SK-N-SH treated with all-trans-retinoic acid at 6 μM for 48 hours (cell line): ENCODE results near the gene SLCO1A2.

Experiments used
- ATAC-seq: fragments of 200-7000 bp; cut with Tn5 transposase; 3 replicates; pipeline ENCODE4 v1.9.1; 2020; ENCODE audit warnings: mild to moderate bottlenecking, moderate library complexity
- ARNTL ChIP-seq: fragments of 450-650 bp; formaldehyde crosslinking; IDR thresholded peaks from 2 replicates; pipeline ENCODE4 v1.5.0; 2020; ENCODE audit warnings: low read depth, mild to moderate bottlenecking, moderate library complexity, borderline replicate concordance
- BACH2 ChIP-seq: fragments of 250-450 bp; sonication (Bioruptor Pico); IDR thresholded peaks from 2 replicates; pipeline ENCODE4 v1.9.0; 2021; ENCODE audit warnings: mild to moderate bottlenecking, borderline replicate concordance
- CSDC2 ChIP-seq: fragments of 250-450 bp; sonication (Bioruptor Pico); IDR thresholded peaks from 2 replicates; pipeline ENCODE4 v1.5.0; 2020; ENCODE audit warnings: mild to moderate bottlenecking, moderate library complexity
- ESRRG ChIP-seq: fragments of 250-450 bp; sonication (Bioruptor Pico); IDR thresholded peaks from 2 replicates; pipeline ENCODE4 v1.6.1; 2021; ENCODE audit warnings: mild to moderate bottlenecking
- GLIS3 ChIP-seq: fragments of 250-450 bp; sonication (Bioruptor Pico); IDR thresholded peaks from 2 replicates; pipeline ENCODE4 v1.5.0; 2020; ENCODE audit warnings: mild to moderate bottlenecking, moderate library complexity
- ISL1 ChIP-seq: fragments of 250-450 bp; sonication (Bioruptor Pico); IDR thresholded peaks from 2 replicates; pipeline ENCODE4 v2.1.2; 2022; ENCODE audit warnings: mild to moderate bottlenecking, moderate library complexity
- OSR1 ChIP-seq: fragments of 250-450 bp; sonication (Bioruptor Pico); IDR thresholded peaks from 2 replicates; pipeline ENCODE4 v1.8.0; 2022; ENCODE audit warnings: moderate library complexity, mild to moderate bottlenecking, inconsistent platforms
- POU6F1 ChIP-seq: fragments of 250-450 bp; sonication (Bioruptor Pico); IDR thresholded peaks from 2 replicates; pipeline ENCODE4 v1.8.0; 2021; ENCODE audit warnings: low read depth, mild to moderate bottlenecking, moderate library complexity, borderline replicate concordance
- PPARA ChIP-seq: fragments of 250-450 bp; sonication (Bioruptor Pico); IDR thresholded peaks from 2 replicates; pipeline ENCODE4 v1.5.0; 2020; ENCODE audit warnings: mild to moderate bottlenecking, borderline replicate concordance
- SNAI2 ChIP-seq: fragments of 250-450 bp; sonication (Bioruptor Pico); IDR thresholded peaks from 2 replicates; pipeline ENCODE4 v1.5.0; 2020; ENCODE audit warnings: mild to moderate bottlenecking, moderate library complexity
- TCF4 ChIP-seq: fragments of 250-450 bp; sonication (Bioruptor Pico); IDR thresholded peaks from 2 replicates; pipeline ENCODE4 v1.8.0; 2021; ENCODE audit warnings: mild to moderate bottlenecking, moderate library complexity, borderline replicate concordance
- TOX ChIP-seq: fragments of 250-450 bp; sonication (Bioruptor Pico); IDR thresholded peaks from 2 replicates; pipeline ENCODE4 v1.8.0; 2021; ENCODE audit warnings: mild to moderate bottlenecking, moderate library complexity, borderline replicate concordance
- ZC3H10 ChIP-seq: fragments of 250-450 bp; sonication (Bioruptor Pico); IDR thresholded peaks from 2 replicates; pipeline ENCODE4 v1.5.1; 2021; ENCODE audit warnings: mild to moderate bottlenecking, moderate library complexity
- ZFP3 ChIP-seq: fragments of 250-450 bp; sonication (Bioruptor Pico); IDR thresholded peaks from 2 replicates; pipeline ENCODE4 v1.5.0; 2020; ENCODE audit warnings: mild to moderate bottlenecking, moderate library complexity
- ZFP30 ChIP-seq: fragments of 450-650 bp; formaldehyde crosslinking; IDR thresholded peaks from 2 replicates; pipeline ENCODE4 v1.5.0; 2022; ENCODE audit warnings: mild to moderate bottlenecking, moderate library complexity
- ZNF565 ChIP-seq: fragments of 450-650 bp; formaldehyde crosslinking; conservative IDR thresholded peaks from 2 replicates; pipeline ENCODE4 v1.5.0; 2020; ENCODE audit warnings: low read depth, mild to moderate bottlenecking, moderate library complexity
- ZNF70 ChIP-seq: fragments of 450-650 bp; formaldehyde crosslinking; IDR thresholded peaks from 2 replicates; pipeline ENCODE4 v1.5.0; 2020; ENCODE audit warnings: mild to moderate bottlenecking, moderate library complexity
- ZNF8 ChIP-seq: fragments of 450-650 bp; formaldehyde crosslinking; IDR thresholded peaks from 2 replicates; pipeline ENCODE4 v1.5.0; 2020; ENCODE audit warnings: mild to moderate bottlenecking, moderate library complexity
- TF ChIP-seq, protein P1 (sequence below): fragments of 250-450 bp; sonication (Bioruptor Pico); IDR thresholded peaks from 2 replicates; pipeline ENCODE4 v1.5.0; 2020; ENCODE audit warnings: mild to moderate bottlenecking, moderate library complexity
- TF ChIP-seq, protein P2 (sequence below): fragments of 250-450 bp; sonication (Bioruptor Pico); IDR thresholded peaks from 2 replicates; pipeline ENCODE4 v1.5.1; 2021; ENCODE audit warnings: mild to moderate bottlenecking, moderate library complexity
- TF ChIP-seq, protein P3 (sequence below): fragments of 250-450 bp; sonication (Bioruptor Pico); IDR thresholded peaks from 2 replicates; pipeline ENCODE4 v1.5.1; 2020; ENCODE audit warnings: low read depth, mild to moderate bottlenecking, moderate library complexity

Gene SLCO1A2

GRCh38 chr12:21336656-21337055, 1.9 kb upstream of the SLCO1A2 start:
- TF ChIP-seq, protein P1, sequence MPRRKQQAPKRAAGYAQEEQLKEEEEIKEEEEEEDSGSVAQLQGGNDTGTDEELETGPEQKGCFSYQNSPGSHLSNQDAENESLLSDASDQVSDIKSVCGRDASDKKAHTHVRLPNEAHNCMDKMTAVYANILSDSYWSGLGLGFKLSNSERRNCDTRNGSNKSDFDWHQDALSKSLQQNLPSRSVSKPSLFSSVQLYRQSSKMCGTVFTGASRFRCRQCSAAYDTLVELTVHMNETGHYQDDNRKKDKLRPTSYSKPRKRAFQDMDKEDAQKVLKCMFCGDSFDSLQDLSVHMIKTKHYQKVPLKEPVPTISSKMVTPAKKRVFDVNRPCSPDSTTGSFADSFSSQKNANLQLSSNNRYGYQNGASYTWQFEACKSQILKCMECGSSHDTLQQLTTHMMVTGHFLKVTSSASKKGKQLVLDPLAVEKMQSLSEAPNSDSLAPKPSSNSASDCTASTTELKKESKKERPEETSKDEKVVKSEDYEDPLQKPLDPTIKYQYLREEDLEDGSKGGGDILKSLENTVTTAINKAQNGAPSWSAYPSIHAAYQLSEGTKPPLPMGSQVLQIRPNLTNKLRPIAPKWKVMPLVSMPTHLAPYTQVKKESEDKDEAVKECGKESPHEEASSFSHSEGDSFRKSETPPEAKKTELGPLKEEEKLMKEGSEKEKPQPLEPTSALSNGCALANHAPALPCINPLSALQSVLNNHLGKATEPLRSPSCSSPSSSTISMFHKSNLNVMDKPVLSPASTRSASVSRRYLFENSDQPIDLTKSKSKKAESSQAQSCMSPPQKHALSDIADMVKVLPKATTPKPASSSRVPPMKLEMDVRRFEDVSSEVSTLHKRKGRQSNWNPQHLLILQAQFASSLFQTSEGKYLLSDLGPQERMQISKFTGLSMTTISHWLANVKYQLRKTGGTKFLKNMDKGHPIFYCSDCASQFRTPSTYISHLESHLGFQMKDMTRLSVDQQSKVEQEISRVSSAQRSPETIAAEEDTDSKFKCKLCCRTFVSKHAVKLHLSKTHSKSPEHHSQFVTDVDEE (CRISPR knock-in tag) = no peak
- no peak for TF ChIP-seq ZC3H10
- no peak for TF ChIP-seq GLIS3 (CRISPR knock-in tag)
- no peak for TF ChIP-seq TCF4 (CRISPR knock-in tag)
- TF ChIP-seq ZNF565 (CRISPR knock-in tag) = no peak
- no peak for TF ChIP-seq ZNF8 (CRISPR knock-in tag)
- no peak for TF ChIP-seq CSDC2 (CRISPR knock-in tag)
- ATAC-seq = no peak

DNA sequence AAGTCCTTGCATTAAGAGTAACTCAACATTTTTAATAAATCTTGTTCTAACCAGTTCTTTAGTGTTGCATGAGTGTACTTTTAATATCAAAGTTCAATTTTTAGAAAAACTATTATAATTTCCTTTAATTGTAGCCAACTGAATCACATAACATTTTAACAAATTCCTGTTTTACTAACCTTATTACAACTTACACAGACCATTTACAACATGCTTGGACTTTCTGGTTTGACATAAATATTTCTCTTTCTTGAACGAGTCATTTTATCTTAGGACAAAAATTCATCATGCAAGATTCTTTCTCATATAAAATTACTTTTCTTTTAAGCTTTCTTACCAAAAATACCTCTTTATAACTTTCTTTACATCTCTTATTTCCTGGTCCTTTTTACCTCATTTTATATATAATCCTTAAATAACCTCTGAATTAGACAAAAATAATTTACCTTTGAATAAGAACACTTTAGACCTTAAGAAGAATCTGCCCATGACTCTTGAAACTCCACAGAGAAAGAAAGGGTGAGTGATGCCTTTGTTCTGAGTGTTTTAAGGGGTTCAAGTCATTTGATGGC, 3.9 kb downstream of the SLCO1A2 start:
- ATAC-seq = no peak
- TF ChIP-seq ZNF70 (CRISPR knock-in tag) = no peak
- TF ChIP-seq ISL1 (CRISPR knock-in tag) = no peak
- TF ChIP-seq ARNTL (CRISPR knock-in tag) = no peak
- TF ChIP-seq, protein P2, sequence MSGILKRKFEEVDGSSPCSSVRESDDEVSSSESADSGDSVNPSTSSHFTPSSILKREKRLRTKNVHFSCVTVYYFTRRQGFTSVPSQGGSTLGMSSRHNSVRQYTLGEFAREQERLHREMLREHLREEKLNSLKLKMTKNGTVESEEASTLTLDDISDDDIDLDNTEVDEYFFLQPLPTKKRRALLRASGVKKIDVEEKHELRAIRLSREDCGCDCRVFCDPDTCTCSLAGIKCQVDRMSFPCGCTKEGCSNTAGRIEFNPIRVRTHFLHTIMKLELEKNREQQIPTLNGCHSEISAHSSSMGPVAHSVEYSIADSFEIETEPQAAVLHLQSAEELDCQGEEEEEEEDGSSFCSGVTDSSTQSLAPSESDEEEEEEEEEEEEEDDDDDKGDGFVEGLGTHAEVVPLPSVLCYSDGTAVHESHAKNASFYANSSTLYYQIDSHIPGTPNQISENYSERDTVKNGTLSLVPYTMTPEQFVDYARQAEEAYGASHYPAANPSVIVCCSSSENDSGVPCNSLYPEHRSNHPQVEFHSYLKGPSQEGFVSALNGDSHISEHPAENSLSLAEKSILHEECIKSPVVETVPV (CRISPR knock-in tag) = no peak
- no peak for TF ChIP-seq TOX (CRISPR knock-in tag)
- no peak for TF ChIP-seq POU6F1 (CRISPR knock-in tag)
- TF ChIP-seq ZC3H10 = no peak
- TF ChIP-seq BACH2 = no peak
- no peak for TF ChIP-seq GLIS3 (CRISPR knock-in tag)
- TF ChIP-seq TCF4 (CRISPR knock-in tag) = no peak
- no peak for TF ChIP-seq OSR1 (CRISPR knock-in tag)
- no peak for TF ChIP-seq SNAI2 (CRISPR knock-in tag)
- no peak for TF ChIP-seq ESRRG
- TF ChIP-seq, all 23 proteins: peak for 0

- TF ChIP-seq ZFP30 (CRISPR knock-in tag) (no peak), ZNF8 (CRISPR knock-in tag) (no peak), ARNTL (CRISPR knock-in tag) (no peak), BACH2 (no peak)
- TF ChIP-seq, protein P1 (CRISPR knock-in tag) = no peak
- ATAC-seq = no peak
Observed at GRCh38 chr12:21328578-21328977, 6.1 kb downstream of the SLCO1A2 start.

DNA sequence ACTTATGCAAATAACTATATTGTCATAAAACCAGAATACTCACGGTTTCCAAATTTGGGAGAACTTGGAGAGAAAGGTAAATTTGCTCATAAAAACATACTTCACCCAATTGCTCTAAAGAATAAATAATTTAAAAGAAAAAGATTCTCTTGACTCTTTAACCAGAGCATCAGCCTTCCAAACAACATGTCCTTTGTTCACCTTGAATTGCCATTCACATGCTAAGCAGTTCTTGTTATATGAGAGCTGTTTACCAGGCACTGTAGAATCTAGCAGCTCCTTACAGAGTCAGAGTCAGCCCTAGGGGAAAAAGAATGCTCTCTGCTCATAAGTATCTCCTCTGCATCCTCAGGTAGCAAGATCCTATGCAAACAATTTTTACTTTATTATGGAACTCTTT, 10.2 kb downstream of the SLCO1A2 start:
- no peak for ATAC-seq
- TF ChIP-seq PPARA (CRISPR knock-in tag) = no peak
- TF ChIP-seq ZFP3 (CRISPR knock-in tag) = no peak
- TF ChIP-seq, protein P3, sequence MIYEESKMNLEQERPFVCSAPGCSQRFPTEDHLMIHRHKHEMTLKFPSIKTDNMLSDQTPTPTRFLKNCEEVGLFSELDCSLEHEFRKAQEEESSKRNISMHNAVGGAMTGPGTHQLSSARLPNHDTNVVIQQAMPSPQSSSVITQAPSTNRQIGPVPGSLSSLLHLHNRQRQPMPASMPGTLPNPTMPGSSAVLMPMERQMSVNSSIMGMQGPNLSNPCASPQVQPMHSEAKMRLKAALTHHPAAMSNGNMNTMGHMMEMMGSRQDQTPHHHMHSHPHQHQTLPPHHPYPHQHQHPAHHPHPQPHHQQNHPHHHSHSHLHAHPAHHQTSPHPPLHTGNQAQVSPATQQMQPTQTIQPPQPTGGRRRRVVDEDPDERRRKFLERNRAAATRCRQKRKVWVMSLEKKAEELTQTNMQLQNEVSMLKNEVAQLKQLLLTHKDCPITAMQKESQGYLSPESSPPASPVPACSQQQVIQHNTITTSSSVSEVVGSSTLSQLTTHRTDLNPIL (CRISPR knock-in tag) = no peak
- TF ChIP-seq, protein P2 (CRISPR knock-in tag) = no peak
- TF ChIP-seq CSDC2 (CRISPR knock-in tag) = no peak
- no peak for TF ChIP-seq ZNF8 (CRISPR knock-in tag)
- TF ChIP-seq POU6F1 (CRISPR knock-in tag) = no peak
